Keratinocyte (primary cell): ENCODE measurements around the gene H3-3A. TPM values are rescaled to one million over a fixed set of nuclear protein-coding genes. Genes with fewer than 3 reads are reported as not detected.

ENCODE experiments used
- DNase-seq: peaks from one replicate; pipeline ENCODE4 v3.0.0-alpha.2; 2011; ENCODE audit warnings: low read depth, missing footprints, low spot score
- FAIRE-seq: peaks from 2 replicates; lab custom pipeline; 2011; peaks lifted over from hg19 to GRCh38; lab: Jason Lieb, UNC
- H2AFZ ChIP-seq: 2 replicates; pipeline ENCODE4 v1.6.0; 2012; ENCODE audit warnings: low read length, control low read depth, inconsistent platforms; ENCODE audit not compliant: control insufficient read depth
- H3K27ac ChIP-seq: 2 replicates; pipeline ENCODE4 v1.5.1; 2011; ENCODE audit warnings: low read length; ENCODE audit not compliant: control insufficient read depth, insufficient read depth
- H3K27me3 ChIP-seq: 3 replicates; pipeline ENCODE4 v1.6.0; 2011; ENCODE audit warnings: low read length; ENCODE audit not compliant: control insufficient read depth, insufficient read depth; ENCODE audit errors: extremely low read depth
- H3K36me3 ChIP-seq, 2 experiments: 2 replicates in 1 of 2; 3 replicates in 1 of 2; pipeline ENCODE4 v1.5.1; 2011; ENCODE audit warnings: low read length in 2 of 2, mild to moderate bottlenecking in 1 of 2; ENCODE audit not compliant: control insufficient read depth in 2 of 2, insufficient read depth in 2 of 2; ENCODE audit errors: extremely low read depth in 1 of 2
- H3K4me1 ChIP-seq: 3 replicates; pipeline ENCODE4 v1.5.1; 2011; ENCODE audit warnings: low read length; ENCODE audit not compliant: control insufficient read depth, insufficient read depth; ENCODE audit errors: extremely low read depth
- H3K4me2 ChIP-seq: 3 replicates; pipeline ENCODE4 v1.6.0; 2011; ENCODE audit warnings: low read depth, low read length; ENCODE audit not compliant: control insufficient read depth, insufficient read depth; ENCODE audit errors: extremely low read depth
- H3K4me3 ChIP-seq, 3 experiments: fragments of 200-600 bp in 1 of 3; sonication (generic) in 1 of 3; 2 replicates in 2 of 3; 3 replicates in 1 of 3; pipeline ENCODE4 v1.5.1; 2011 to 2016; ENCODE audit warnings: low read length in 3 of 3, mild to moderate bottlenecking in 3 of 3, control low read depth in 2 of 3, inconsistent platforms in 1 of 3, low read depth in 1 of 3, mixed read lengths in 1 of 3, mixed run types in 1 of 3, moderate library complexity in 1 of 3; ENCODE audit not compliant: control insufficient read depth in 2 of 3, insufficient read depth in 2 of 3; ENCODE audit errors: extremely low read depth in 1 of 3
- H3K79me2 ChIP-seq: 2 replicates; pipeline ENCODE4 v1.6.0; 2012; ENCODE audit warnings: low read length; ENCODE audit not compliant: control insufficient read depth, insufficient read depth
- H3K9ac ChIP-seq: 3 replicates; pipeline ENCODE4 v1.6.0; 2011; ENCODE audit warnings: low read length; ENCODE audit not compliant: control insufficient read depth, insufficient read depth; ENCODE audit errors: extremely low read depth
- H3K9me1 ChIP-seq: 3 replicates; pipeline ENCODE4 v1.6.0; 2011; ENCODE audit warnings: low read length; ENCODE audit not compliant: control insufficient read depth, insufficient read depth; ENCODE audit errors: extremely low read depth
- H3K9me3 ChIP-seq: 2 replicates; pipeline ENCODE4 v1.5.1; 2012; ENCODE audit warnings: low read depth, low read length; ENCODE audit not compliant: control insufficient read depth
- H4K20me1 ChIP-seq: 3 replicates; pipeline ENCODE4 v1.6.0; 2011; ENCODE audit warnings: low read length; ENCODE audit not compliant: control insufficient read depth, insufficient read depth; ENCODE audit errors: extremely low read depth
- CTCF ChIP-seq, 3 experiments: IDR thresholded peaks in 1 of 3; conservative IDR thresholded peaks in 1 of 3; optimal IDR thresholded peaks in 1 of 3; 2 replicates in 2 of 3; 3 replicates in 1 of 3; pipeline versions ENCODE3 to v1.5.1; 2011; ENCODE audit warnings: low read length in 3 of 3, mild to moderate bottlenecking in 3 of 3, moderate library complexity in 2 of 3, control low read depth in 1 of 3, inconsistent platforms in 1 of 3; ENCODE audit not compliant: insufficient read depth in 2 of 3; ENCODE audit errors: extremely low read depth in 1 of 3
- EZH2 ChIP-seq: IDR thresholded peaks from one replicate; pipeline ENCODE4 v1.6.1; 2012; ENCODE audit warnings: inconsistent platforms, mild to moderate bottlenecking, low read length, moderate library complexity
- dilution Hi-C: fragments of 300-500 bp; cut with MboI; formaldehyde crosslinking; loops from one replicate; pipeline ENCODE4 v1.7.0; 2020; ENCODE audit warnings: low sequenced_read_pairs; ENCODE audit not compliant: extremely low pct_ligation_motif_present
- polyA plus RNA-seq, 5 experiments: library from polyadenylated mRNA; depleted of rRNA in 3 of 5; stranded (reverse) in 3 of 5; stranded (forward) in 1 of 5; unstranded in 1 of 5; fragments of >200 nt; gene quantifications; 1 replicate in 1 of 5; 2 replicates in 3 of 5; 3 replicates in 1 of 5; pipeline versions ENCODE4 v1.2.1 to v1.2.3, GENCODE V29; 2011 to 2012; ENCODE audit warnings: missing spikeins in 2 of 5, low read depth in 1 of 5, low replicate concordance in 1 of 5

The H3-3A gene
- polyA plus RNA-seq, 1 donor (not counting 4 experiments of a cell fraction or from before 2014, with no cell fraction given) = 291 TPM

GRCh38 chr1:226109829-226110248 lies 47.3 kb downstream of the H3-3A start:
- dilution Hi-C loops = no loop called here
- Histone ChIP-seq H3K9me1 (no peaks in the 10 kb centered on the region), H3K9me3 (no peaks in the 10 kb centered on the region), H3K79me2 (no peaks in the 10 kb centered on the region), H3K36me3 (no peaks in the 10 kb centered on the region), H2AFZ (peak overlapping the region; percentile 98), H3K27ac (peak overlapping the region; percentile 64), H3K27me3 (no peaks in the 10 kb centered on the region), H3K4me3 (peak overlapping the region; percentile 46 to 68 (median 62)), H3K9ac (peak overlapping the region; percentile 72), H3K4me1 (peaks cover 14% of the 10 kb centered on the region), H3K4me2 (peak overlapping the region; percentile 87), H4K20me1 (no peaks in the 10 kb centered on the region)
- FAIRE-seq (no peak), DNase-seq (no peak)
- TF ChIP-seq EZH2 = no peak
- no peak for TF ChIP-seq CTCF (optimal IDR thresholded peaks at IDR 0.05 in 1 of 3, IDR thresholded peaks at IDR 0.05 in 1 of 3, conservative IDR thresholded peaks at IDR 0.05 in 1 of 3; ENCODE audit: extremely low read depth in 1 of 3, insufficient read depth in 2 of 3, low read length in 3 of 3)

- peak overlapping the region; percentile 85 for H3K4me2 ChIP-seq
- no peak for FAIRE-seq
- H3K4me1 ChIP-seq = peaks cover 14% of the 10 kb centered on the region
- no peaks in the 10 kb centered on the region for H3K9me1 ChIP-seq
- H2AFZ ChIP-seq = peak overlapping the region; percentile 51
- no peaks in the 10 kb centered on the region for H3K79me2 ChIP-seq
- TF ChIP-seq CTCF (optimal IDR thresholded peaks at IDR 0.05 in 1 of 3, IDR thresholded peaks at IDR 0.05 in 1 of 3, conservative IDR thresholded peaks at IDR 0.05 in 1 of 3; ENCODE audit: extremely low read depth in 1 of 3, insufficient read depth in 2 of 3, low read length in 3 of 3) (no peak), EZH2 (no peak)
- no peaks in the 10 kb centered on the region for H3K9me3 ChIP-seq
- peak overlapping the region; percentile 70 for H3K9ac ChIP-seq
- no peak for DNase-seq
- H3K27ac ChIP-seq = peak overlapping the region; percentile 47
- no peaks in the 10 kb centered on the region for H4K20me1 ChIP-seq
- dilution Hi-C loops = no loop called here
- H3K4me3 ChIP-seq = peak overlapping the region; percentile 46 to 68 (median 61)
- no peaks in the 10 kb centered on the region for H3K36me3 ChIP-seq
- no peaks in the 10 kb centered on the region for H3K27me3 ChIP-seq
These were observed 48.0 kb downstream of the H3-3A start for GRCh38 chr1:226110249-226111097.
